H1 (cell line): ENCODE data around the gene CTF1. TPM values are rescaled to one million over a fixed set of nuclear protein-coding genes. Genes with fewer than 3 reads are reported as not detected.

Source experiments
- CTCF ChIA-PET: fragments of 300-600 bp; sonication (Branson Sonifier 250); formaldehyde crosslinking; loops from one replicate; lab custom pipeline; 2021; ENCODE audit not compliant: partially characterized antibody; lab: Charles Lee
- POLR2A ChIA-PET: fragments of 300-600 bp; sonication (Branson Sonifier 250); formaldehyde crosslinking; loops from one replicate; lab custom pipeline; 2021; ENCODE audit warnings: inconsistent platforms; ENCODE audit not compliant: partially characterized antibody; lab: Charles Lee
- DNase-seq, 2 experiments: peaks; one replicate each; pipeline versions ENCODE4 v3.0.0 to v3.0.0-alpha.2; 2010 to 2022; ENCODE audit warnings: low spot score in 2 of 2, low read depth in 1 of 2, mixed read lengths in 1 of 2
- FAIRE-seq: peaks from 2 replicates; lab custom pipeline; 2011; peaks lifted over from hg19 to GRCh38; lab: Jason Lieb, UNC
- H2AFZ ChIP-seq: 2 replicates; pipeline ENCODE4 v1.8.1; 2012; ENCODE audit warnings: low read length, inconsistent platforms
- H2AK5ac ChIP-seq: 2 replicates; pipeline ENCODE4 v1.6.1; 2013; ENCODE audit warnings: low read depth, low read length
- H2BK120ac ChIP-seq: replicated peaks from 2 replicates; pipeline ENCODE3; 2013; ENCODE audit warnings: low read depth, low read length, inconsistent platforms
- H2BK12ac ChIP-seq: 2 replicates; pipeline ENCODE4 v1.6.1; 2013; ENCODE audit warnings: low read depth, low read length
- H2BK15ac ChIP-seq: 2 replicates; pipeline ENCODE4 v1.6.1; 2013; ENCODE audit warnings: low read length
- H2BK20ac ChIP-seq: 2 replicates; pipeline ENCODE4 v1.6.1; 2013; ENCODE audit warnings: low read length
- H2BK5ac ChIP-seq: 2 replicates; pipeline ENCODE4 v1.6.1; 2013; ENCODE audit warnings: low read depth, low read length
- H3K14ac ChIP-seq: 2 replicates; pipeline ENCODE4 v1.6.1; 2013; ENCODE audit warnings: inconsistent platforms; ENCODE audit not compliant: insufficient read length
- H3K18ac ChIP-seq: 2 replicates; pipeline ENCODE4 v1.6.1; 2013; ENCODE audit warnings: low read length; ENCODE audit errors: extremely low read depth
- H3K23ac ChIP-seq: 2 replicates; pipeline ENCODE4 v1.6.1; 2013; ENCODE audit warnings: inconsistent platforms; ENCODE audit not compliant: insufficient read length
- H3K23me2 ChIP-seq: 2 replicates; pipeline ENCODE4 v1.6.1; 2013; ENCODE audit warnings: low read depth, low read length
- H3K27ac ChIP-seq: 2 replicates; pipeline ENCODE4 v1.6.1; 2011; ENCODE audit warnings: low read depth, low read length, inconsistent platforms
- H3K27me3 ChIP-seq, 4 experiments: replicated peaks in 1 of 4; 1 replicate in 1 of 4; 2 replicates in 3 of 4; pipeline versions ENCODE4 v1.6.1 to v1.8.1; 2011 to 2013; ENCODE audit warnings: low read length in 3 of 4, mild to moderate bottlenecking in 3 of 4, inconsistent platforms in 2 of 4, mixed read lengths in 2 of 4, moderate library complexity in 1 of 4; ENCODE audit not compliant: control insufficient read depth in 3 of 4, insufficient read depth in 3 of 4; ENCODE audit errors: extremely low read depth in 1 of 4
- H3K36me3 ChIP-seq, 4 experiments: 2 replicates each; pipeline versions ENCODE4 v1.6.1 to v1.8.1; 2011 to 2013; ENCODE audit warnings: mild to moderate bottlenecking in 4 of 4, low read length in 3 of 4, moderate library complexity in 2 of 4, control low read depth in 1 of 4, inconsistent platforms in 1 of 4; ENCODE audit not compliant: insufficient read depth in 4 of 4, control insufficient read depth in 2 of 4
- H3K4ac ChIP-seq: replicated peaks from 2 replicates; pipeline ENCODE3; 2013; ENCODE audit warnings: low read length, low read depth, mixed read lengths, inconsistent platforms; ENCODE audit not compliant: insufficient read length
- H3K4me1 ChIP-seq, 4 experiments: replicated peaks in 1 of 4; 1 replicate in 1 of 4; 2 replicates in 3 of 4; pipeline versions ENCODE4 v1.6.1 to v1.8.1; 2011 to 2013; ENCODE audit warnings: low read length in 3 of 4, inconsistent platforms in 2 of 4, mixed read lengths in 1 of 4; ENCODE audit not compliant: insufficient read depth in 4 of 4, control insufficient read depth in 3 of 4
- H3K4me2 ChIP-seq, 2 experiments: 2 replicates each; pipeline versions ENCODE4 v1.6.1 to v1.8.1; 2011 to 2013; ENCODE audit warnings: low read depth in 2 of 2, low read length in 2 of 2, control low read depth in 1 of 2, inconsistent platforms in 1 of 2, mild to moderate bottlenecking in 1 of 2; ENCODE audit not compliant: insufficient read depth in 1 of 2
- H3K4me3 ChIP-seq, 4 experiments: fragments of 200-600, 300-600 bp in 1 of 4; sonication (generic), shearing (Covaris generic), sonication (Bioruptor Twin) in 1 of 4; 2 replicates each; pipeline versions ENCODE4 v1.5.1 to v1.8.1; 2011 to 2016; ENCODE audit warnings: low read length in 4 of 4, low read depth in 3 of 4, control low read depth in 2 of 4, inconsistent platforms in 2 of 4, mild to moderate bottlenecking in 2 of 4, mixed read lengths in 1 of 4, moderate library complexity in 1 of 4; ENCODE audit not compliant: insufficient read depth in 2 of 4; ENCODE audit errors: extremely low read depth in 1 of 4
- H3K56ac ChIP-seq: replicated peaks from 2 replicates; pipeline ENCODE3; 2013; ENCODE audit warnings: low read depth, mild to moderate bottlenecking, mixed read lengths, low read length, inconsistent platforms; ENCODE audit not compliant: insufficient read length
- H3K79me1 ChIP-seq: 2 replicates; pipeline ENCODE4 v1.6.1; 2013; ENCODE audit warnings: low read depth, low read length, control low read depth
- H3K79me2 ChIP-seq, 2 experiments: 2 replicates each; pipeline versions ENCODE4 v1.6.1 to v1.8.1; 2012 to 2013; ENCODE audit warnings: low read length in 2 of 2, mild to moderate bottlenecking in 2 of 2, inconsistent platforms in 1 of 2; ENCODE audit not compliant: insufficient read depth in 2 of 2, control insufficient read depth in 1 of 2
- H3K9ac ChIP-seq, 4 experiments: replicated peaks in 1 of 4; 1 replicate in 1 of 4; 2 replicates in 3 of 4; pipeline versions ENCODE4 v1.6.1 to v1.8.1; 2011 to 2013; ENCODE audit warnings: low read depth in 3 of 4, low read length in 3 of 4, control low read depth in 2 of 4, mild to moderate bottlenecking in 2 of 4, moderate library complexity in 2 of 4, inconsistent platforms in 1 of 4; ENCODE audit errors: extremely low read depth in 1 of 4
- H3K9me3 ChIP-seq, 2 experiments: 2 replicates each; pipeline versions ENCODE4 v1.6.1 to v1.8.1; 2012 to 2013; ENCODE audit warnings: mild to moderate bottlenecking in 2 of 2, moderate library complexity in 2 of 2, control low read depth in 1 of 2, inconsistent platforms in 1 of 2, low read depth in 1 of 2, low read length in 1 of 2, mixed read lengths in 1 of 2; ENCODE audit not compliant: insufficient read depth in 2 of 2
- H4K20me1 ChIP-seq, 2 experiments: replicated peaks in 1 of 2; 2 replicates each; pipeline versions ENCODE3 to v1.8.1; 2011 to 2013; ENCODE audit warnings: inconsistent platforms in 2 of 2, low read length in 2 of 2, mild to moderate bottlenecking in 1 of 2; ENCODE audit not compliant: insufficient read depth in 2 of 2, control insufficient read depth in 1 of 2
- H4K5ac ChIP-seq: 2 replicates; pipeline ENCODE4 v1.6.1; 2013; ENCODE audit warnings: low read length, low read depth, mixed read lengths, inconsistent platforms; ENCODE audit not compliant: insufficient read length
- H4K8ac ChIP-seq: 2 replicates; pipeline ENCODE4 v1.8.0; 2013; ENCODE audit warnings: mild to moderate bottlenecking, moderate library complexity, low read length, inconsistent platforms; ENCODE audit not compliant: insufficient read depth; ENCODE audit errors: extremely low read depth
- H4K91ac ChIP-seq: replicated peaks from 2 replicates; pipeline ENCODE3; 2013; ENCODE audit warnings: low read length, mixed read lengths, inconsistent platforms; ENCODE audit not compliant: insufficient read length
- CBX5 ChIP-seq: fragments of 300-800, 300-1000 bp; sonication (generic); IDR thresholded peaks from 2 replicates; pipeline ENCODE4 v1.7.1; 2016; ENCODE audit warnings: antibody characterized with exemption, low read length, low read depth
- GTF2F1 ChIP-seq: IDR thresholded peaks from 2 replicates; pipeline ENCODE4 v1.6.1; 2012; ENCODE audit warnings: low read depth, low read length, improper control_type of control experiment, borderline replicate concordance
- RXRA ChIP-seq: IDR thresholded peaks from 2 replicates; pipeline ENCODE4 v1.6.1; 2011; ENCODE audit warnings: low read depth, mild to moderate bottlenecking, low read length, moderate library complexity; ENCODE audit not compliant: insufficient read depth
- SP2 ChIP-seq: IDR thresholded peaks from 2 replicates; pipeline ENCODE4 v1.6.1; 2012; ENCODE audit warnings: mild to moderate bottlenecking, low read length, inconsistent platforms
- WGBS, 2 experiments: shearing (Covaris generic) in 1 of 2; methylation state at CpG; one replicate each; pipeline versions ENCODE4 v1.1.6 to v1.1.7; 2013 to 2015; ENCODE audit warnings: low lambda C conversion rate in 2 of 2, mixed read lengths in 2 of 2, inconsistent platforms in 1 of 2, low coverage in 1 of 2, missing lambda C conversion rate in 1 of 2; ENCODE audit not compliant: insufficient replicate concordance in 2 of 2, insufficient coverage in 1 of 2, insufficient read length in 1 of 2; ENCODE audit errors: extremely low coverage in 1 of 2, missing lambda C conversion rate in 1 of 2; 5-methylcytosine and 5-hydroxymethylcytosine counted together
- polyA plus RNA-seq, 7 experiments: library from polyadenylated mRNA; depleted of rRNA in 3 of 7; stranded (reverse) in 5 of 7; unstranded in 2 of 7; fragments of >200 nt in 5 of 7; fragments of 200-250 nt in 2 of 7; gene quantifications; 1 replicate in 5 of 7; 2 replicates in 1 of 7; 4 replicates in 1 of 7; pipeline versions ENCODE4 v1.2.1 to v1.2.3, GENCODE V29; 2011 to 2013; ENCODE audit warnings: missing spikeins in 2 of 7, mixed read lengths in 2 of 7
- total RNA-seq: library from RNA; stranded (reverse); fragmentation: NEBNext Ultra II Directional; extraction: Animal tissue kit (Norgen Biotek cat#: 25700); gene quantifications from 2 replicates; pipeline ENCODE4 v1.2.1, GENCODE V29; 2021

The CTF1 gene
- total and polyA plus RNA-seq, 2 of the 8 experiments (the other 6 are each of a cell fraction or from before 2014, with no cell fraction given): 0.97 to 3.4 TPM

- H3K4ac ChIP-seq: no peak overlapping the region
- no peaks in the 10 kb centered on the region for H3K79me2 ChIP-seq
- no peak overlapping the region for H2BK120ac ChIP-seq
- ChIA-PET POLR2A (interaction anchor here (0.8 to 1.5 kb wide), 3 partner anchors 14 to 273 kb away, joined by 3 to 4 read pairs (median 4); no protein-coding TSS in a partner anchor), CTCF (interaction anchor here (1.2 to 3.1 kb wide), 3 partner anchors 35 to 64 kb away, joined by 3 to 11 read pairs (median 4); no protein-coding TSS in a partner anchor)
- 0 out of 7 replicates have a peak, but pooled peaks cover 0 to 5% (median 0%) of the 10 kb centered on the region in 4 experiments for H3K27me3 ChIP-seq
- peaks cover 0 to 11% (median 9%) of the 10 kb centered on the region in 4 experiments; a peak in 6 of 7 replicates for H3K4me1 ChIP-seq
- WGBS, 2 experiments: 87% methylated on average over 4 of the region's 4 CpGs; no CpG with 5 or more reads in 1 of the 2 experiments
- H2AK5ac ChIP-seq: no peak overlapping the region
- no peak overlapping the region for H4K91ac ChIP-seq
- H2BK15ac ChIP-seq: no peak overlapping the region
- H4K8ac ChIP-seq: no peak overlapping the region
- no peak overlapping the region for H2BK12ac ChIP-seq
- H3K56ac ChIP-seq: no peak overlapping the region
- H3K23me2 ChIP-seq: no peaks in the 10 kb centered on the region; the same call in 1 of the 2 replicates
- H2BK20ac ChIP-seq: no peak overlapping the region
- no peak for DNase-seq
- no peak overlapping the region for H2BK5ac ChIP-seq
- H3K4me2 ChIP-seq: no peak overlapping the region
- FAIRE-seq: no peak
- no peak overlapping the region for H3K27ac ChIP-seq
- no peak overlapping the region for H3K23ac ChIP-seq
- H3K9ac ChIP-seq: no peak overlapping the region
- no peak overlapping the region for H3K18ac ChIP-seq
- no peak overlapping the region for H3K14ac ChIP-seq
- H3K9me3 ChIP-seq: no peaks in the 10 kb centered on the region
- no peak overlapping the region for H2AFZ ChIP-seq
- no peaks in the 10 kb centered on the region for H3K79me1 ChIP-seq
- no peaks in the 10 kb centered on the region for H4K20me1 ChIP-seq
- no peak overlapping the region for H4K5ac ChIP-seq
- no peak overlapping the region for H3K4me3 ChIP-seq
- TF ChIP-seq CBX5 (no peak), RXRA (no peak), GTF2F1 (no peak), SP2 (no peak)
- TF ChIP-seq, all 59 proteins: peak for 0
- no peaks in the 10 kb centered on the region for H3K36me3 ChIP-seq
Observed at GRCh38 chr16:30907064-30907463, 10.7 kb downstream of the CTF1 start.
